SK-N-SH treated with all-trans-retinoic acid at 6 μM for 48 hours (cell line): ENCODE measurements around the gene GAST.

Experiments used
- ATAC-seq: fragments of 200-7000 bp; cut with Tn5 transposase; 3 replicates; pipeline ENCODE4 v1.9.1; 2020; ENCODE audit warnings: mild to moderate bottlenecking, moderate library complexity
- BACH2 ChIP-seq: fragments of 250-450 bp; sonication (Bioruptor Pico); IDR thresholded peaks from 2 replicates; pipeline ENCODE4 v1.9.0; 2021; ENCODE audit warnings: mild to moderate bottlenecking, borderline replicate concordance
- CREB5 ChIP-seq: fragments of 250-450 bp; sonication (Bioruptor Pico); IDR thresholded peaks from 2 replicates; pipeline ENCODE4 v1.5.1; 2020; ENCODE audit warnings: low read depth, mild to moderate bottlenecking, moderate library complexity
- CSDC2 ChIP-seq: fragments of 250-450 bp; sonication (Bioruptor Pico); IDR thresholded peaks from 2 replicates; pipeline ENCODE4 v1.5.0; 2020; ENCODE audit warnings: mild to moderate bottlenecking, moderate library complexity
- CSRNP3 ChIP-seq: fragments of 250-450 bp; sonication (Bioruptor Pico); IDR thresholded peaks from 2 replicates; pipeline ENCODE4 v1.5.1; 2021; ENCODE audit warnings: mild to moderate bottlenecking, moderate library complexity
- ESRRG ChIP-seq: fragments of 250-450 bp; sonication (Bioruptor Pico); IDR thresholded peaks from 2 replicates; pipeline ENCODE4 v1.6.1; 2021; ENCODE audit warnings: mild to moderate bottlenecking
- GLIS3 ChIP-seq: fragments of 250-450 bp; sonication (Bioruptor Pico); IDR thresholded peaks from 2 replicates; pipeline ENCODE4 v1.5.0; 2020; ENCODE audit warnings: mild to moderate bottlenecking, moderate library complexity
- ISL1 ChIP-seq: fragments of 250-450 bp; sonication (Bioruptor Pico); IDR thresholded peaks from 2 replicates; pipeline ENCODE4 v2.1.2; 2022; ENCODE audit warnings: mild to moderate bottlenecking, moderate library complexity
- OSR1 ChIP-seq: fragments of 250-450 bp; sonication (Bioruptor Pico); IDR thresholded peaks from 2 replicates; pipeline ENCODE4 v1.8.0; 2022; ENCODE audit warnings: moderate library complexity, mild to moderate bottlenecking, inconsistent platforms
- PATZ1 ChIP-seq: fragments of 250-450 bp; sonication (Bioruptor Pico); IDR thresholded peaks from 2 replicates; pipeline ENCODE4 v1.8.0; 2020; ENCODE audit warnings: mild to moderate bottlenecking, moderate library complexity, borderline replicate concordance
- POU6F1 ChIP-seq: fragments of 250-450 bp; sonication (Bioruptor Pico); IDR thresholded peaks from 2 replicates; pipeline ENCODE4 v1.8.0; 2021; ENCODE audit warnings: low read depth, mild to moderate bottlenecking, moderate library complexity, borderline replicate concordance
- PPARA ChIP-seq: fragments of 250-450 bp; sonication (Bioruptor Pico); IDR thresholded peaks from 2 replicates; pipeline ENCODE4 v1.5.0; 2020; ENCODE audit warnings: mild to moderate bottlenecking, borderline replicate concordance
- RARB ChIP-seq: fragments of 250-450 bp; sonication (Bioruptor Pico); IDR thresholded peaks from 2 replicates; pipeline ENCODE4 v1.8.0; 2021; ENCODE audit warnings: mild to moderate bottlenecking, moderate library complexity
- SNAI2 ChIP-seq: fragments of 250-450 bp; sonication (Bioruptor Pico); IDR thresholded peaks from 2 replicates; pipeline ENCODE4 v1.5.0; 2020; ENCODE audit warnings: mild to moderate bottlenecking, moderate library complexity
- TCF4 ChIP-seq: fragments of 250-450 bp; sonication (Bioruptor Pico); IDR thresholded peaks from 2 replicates; pipeline ENCODE4 v1.8.0; 2021; ENCODE audit warnings: mild to moderate bottlenecking, moderate library complexity, borderline replicate concordance
- TOX ChIP-seq: fragments of 250-450 bp; sonication (Bioruptor Pico); IDR thresholded peaks from 2 replicates; pipeline ENCODE4 v1.8.0; 2021; ENCODE audit warnings: mild to moderate bottlenecking, moderate library complexity, borderline replicate concordance
- TSHZ2 ChIP-seq: fragments of 250-450 bp; sonication (Bioruptor Pico); IDR thresholded peaks from 2 replicates; pipeline ENCODE4 v1.5.0; 2020; ENCODE audit warnings: mild to moderate bottlenecking, moderate library complexity
- ZC3H10 ChIP-seq: fragments of 250-450 bp; sonication (Bioruptor Pico); IDR thresholded peaks from 2 replicates; pipeline ENCODE4 v1.5.1; 2021; ENCODE audit warnings: mild to moderate bottlenecking, moderate library complexity
- ZFP3 ChIP-seq: fragments of 250-450 bp; sonication (Bioruptor Pico); IDR thresholded peaks from 2 replicates; pipeline ENCODE4 v1.5.0; 2020; ENCODE audit warnings: mild to moderate bottlenecking, moderate library complexity
- ZFP30 ChIP-seq: fragments of 450-650 bp; formaldehyde crosslinking; IDR thresholded peaks from 2 replicates; pipeline ENCODE4 v1.5.0; 2022; ENCODE audit warnings: mild to moderate bottlenecking, moderate library complexity
- ZNF565 ChIP-seq: fragments of 450-650 bp; formaldehyde crosslinking; conservative IDR thresholded peaks from 2 replicates; pipeline ENCODE4 v1.5.0; 2020; ENCODE audit warnings: low read depth, mild to moderate bottlenecking, moderate library complexity
- ZNF8 ChIP-seq: fragments of 450-650 bp; formaldehyde crosslinking; IDR thresholded peaks from 2 replicates; pipeline ENCODE4 v1.5.0; 2020; ENCODE audit warnings: mild to moderate bottlenecking, moderate library complexity

The GAST gene

GRCh38 chr17:41739661-41740352 is 27.7 kb downstream of the GAST start:
- TF ChIP-seq GLIS3 (no peak), ZFP3 (CRISPR knock-in tag) (no peak), TSHZ2 (CRISPR knock-in tag) (no peak), SNAI2 (CRISPR knock-in tag) (no peak), ISL1 (CRISPR knock-in tag) (no peak), PATZ1 (CRISPR knock-in tag) (no peak), ZFP30 (CRISPR knock-in tag) (no peak), CSRNP3 (CRISPR knock-in tag) (no peak), CREB5 (CRISPR knock-in tag) (no peak), TOX (CRISPR knock-in tag) (no peak), PPARA (CRISPR knock-in tag) (no peak), POU6F1 (CRISPR knock-in tag) (no peak), TCF4 (CRISPR knock-in tag) (no peak), ZNF8 (no peak), ZNF565 (CRISPR knock-in tag) (no peak), OSR1 (CRISPR knock-in tag) (no peak)
- peak; percentile 11; the same call in 2 of the 3 replicates for ATAC-seq

- no peak for ATAC-seq
- no peak for TF ChIP-seq CREB5 (CRISPR knock-in tag)
- no peak for TF ChIP-seq RARB
- no peak for TF ChIP-seq GLIS3
- TF ChIP-seq CSDC2 = no peak
- TF ChIP-seq PPARA (CRISPR knock-in tag) = no peak
- no peak for TF ChIP-seq ZNF8
- no peak for TF ChIP-seq ISL1 (CRISPR knock-in tag)
- no peak for TF ChIP-seq CSRNP3 (CRISPR knock-in tag)
- TF ChIP-seq SNAI2 (CRISPR knock-in tag) = no peak
- no peak for TF ChIP-seq ZC3H10
- no peak for TF ChIP-seq ESRRG (CRISPR knock-in tag)
- no peak for TF ChIP-seq TCF4 (CRISPR knock-in tag)
- TF ChIP-seq TSHZ2 (CRISPR knock-in tag) = no peak
- no peak for TF ChIP-seq PATZ1 (CRISPR knock-in tag)
- TF ChIP-seq BACH2 (CRISPR knock-in tag) = no peak
Observed at GRCh38 chr17:41740506-41740905, 28.4 kb downstream of the GAST start.
